Skin of body (tissue), 1 donor: ENCODE measurements around the gene SMIM45.

ENCODE experiments used
- DNase-seq: peaks from one replicate; lab custom pipeline; 2025; lab: John Stamatoyannopoulos, UW

The SMIM45 gene

GRCh38 chr22:41915786-41916493, 36.0 kb upstream of the SMIM45 start:
- DNase-seq, result no peak

GRCh38 chr22:41916745-41917358, 35.1 kb upstream of the SMIM45 start:
- DNase-seq, result no peak

- no peak for DNase-seq
Measured at GRCh38 chr22:41917375-41917902, 34.5 kb upstream of the SMIM45 start.

- DNase-seq, result no peak
Measured at GRCh38 chr22:41917903-41918791, 33.8 kb upstream of the SMIM45 start.

- no peak for DNase-seq
Measured at GRCh38 chr22:41919357-41920224, 32.4 kb upstream of the SMIM45 start.

GRCh38 chr22:41920271-41920976, 31.5 kb upstream of the SMIM45 start:
- no peak for DNase-seq

GRCh38 chr22:41922328-41922727, 29.6 kb upstream of the SMIM45 start:
- DNase-seq, result no peak

- DNase-seq, result no peak
Measured at GRCh38 chr22:41922940-41923594, 28.9 kb upstream of the SMIM45 start.

- no peak for DNase-seq
Measured at GRCh38 chr22:41923595-41924276, 28.2 kb upstream of the SMIM45 start.

GRCh38 chr22:41925783-41926460, 26.0 kb upstream of the SMIM45 start:
- DNase-seq, result no peak

- DNase-seq, result no peak
Measured at GRCh38 chr22:41927813-41928212, 24.1 kb upstream of the SMIM45 start.

GRCh38 chr22:41928593-41929417, 23.1 kb upstream of the SMIM45 start:
- no peak for DNase-seq

- no peak for DNase-seq
Measured at GRCh38 chr22:41929418-41929810, 22.5 kb upstream of the SMIM45 start.

GRCh38 chr22:41931701-41932269, 20.2 kb upstream of the SMIM45 start:
- no peak for DNase-seq

GRCh38 chr22:41932353-41932752, 19.6 kb upstream of the SMIM45 start:
- DNase-seq, result no peak

- no peak for DNase-seq
Measured at GRCh38 chr22:41933411-41934177, 18.4 kb upstream of the SMIM45 start.
